Parathyroid adenoma (tissue), 2 donors: ENCODE results near the gene RAPGEF4.

ENCODE experiments used
- H2AFZ ChIP-seq: fragments of 300-600 bp; sonication (generic); one replicate; pipeline ENCODE4 v1.7.0; 2017; ENCODE audit warnings: antibody characterized with exemption, mild to moderate bottlenecking
- H3K27ac ChIP-seq: fragments of 300-600 bp; sonication (generic); one replicate; pipeline ENCODE4 v1.7.0; 2017
- H3K27me3 ChIP-seq: fragments of 300-600 bp; sonication (generic); one replicate; pipeline ENCODE4 v1.7.0; 2017; ENCODE audit warnings: low read length; ENCODE audit not compliant: control insufficient read depth, insufficient read depth
- H3K36me3 ChIP-seq: fragments of 300-600 bp; sonication (generic); one replicate; pipeline ENCODE4 v1.7.0; 2017; ENCODE audit warnings: low read length; ENCODE audit not compliant: control insufficient read depth, insufficient read depth
- H3K4me1 ChIP-seq: fragments of 300-600 bp; sonication (generic); one replicate; pipeline ENCODE4 v1.7.0; 2017; ENCODE audit warnings: control low read depth
- H3K4me2 ChIP-seq: fragments of 300-600 bp; sonication (generic); one replicate; pipeline ENCODE4 v1.7.0; 2017; ENCODE audit warnings: low read length
- H3K4me3 ChIP-seq: fragments of 300-600 bp; sonication (generic); one replicate; pipeline ENCODE4 v1.7.0; 2017; ENCODE audit warnings: low read depth, low read length
- H3K79me2 ChIP-seq: fragments of 300-600 bp; sonication (generic); one replicate; pipeline ENCODE4 v1.7.0; 2017; ENCODE audit warnings: control low read depth
- H3K9ac ChIP-seq: fragments of 300-600 bp; sonication (generic); one replicate; pipeline ENCODE4 v1.7.0; 2017; ENCODE audit warnings: mild to moderate bottlenecking
- H3K9me3 ChIP-seq: fragments of 300-600 bp; sonication (generic); one replicate; pipeline ENCODE4 v1.7.0; 2017; ENCODE audit warnings: low read length; ENCODE audit not compliant: control insufficient read depth
- CTCF ChIP-seq: fragments of 300-600 bp; sonication (generic); IDR thresholded peaks from one replicate; pipeline ENCODE4 v1.7.0; 2017; ENCODE audit warnings: antibody characterized with exemption, mild to moderate bottlenecking
- donor health status: primary hyperparathyroidism.

RAPGEF4 gene

GRCh38 chr2:173079973-173080860, 344.6 kb downstream of the RAPGEF4 start:
- no peaks in the 10 kb centered on the region for H3K36me3 ChIP-seq
- H3K4me1 ChIP-seq, result peaks cover 10% of the 10 kb centered on the region
- H3K4me2 ChIP-seq, result no peak overlapping the region
- H3K9me3 ChIP-seq, result no peaks in the 10 kb centered on the region
- no peak for TF ChIP-seq CTCF
- no peak overlapping the region for H2AFZ ChIP-seq
- no peak overlapping the region for H3K9ac ChIP-seq
- no peaks in the 10 kb centered on the region for H3K27me3 ChIP-seq
- H3K4me3 ChIP-seq, result no peak overlapping the region
- no peak overlapping the region for H3K27ac ChIP-seq
- H3K79me2 ChIP-seq, result peaks cover 43% of the 10 kb centered on the region

GRCh38 chr2:173086518-173087213, 351.0 kb downstream of the RAPGEF4 start:
- Histone ChIP-seq H3K4me2 (no peak overlapping the region), H3K36me3 (no peaks in the 10 kb centered on the region), H3K9ac (no peak overlapping the region), H2AFZ (peak overlapping the region; percentile 28), H3K27ac (peak overlapping the region; percentile 76), H3K27me3 (no peaks in the 10 kb centered on the region), H3K4me3 (no peak overlapping the region), H3K79me2 (peaks cover 10% of the 10 kb centered on the region), H3K4me1 (peaks cover 40% of the 10 kb centered on the region), H3K9me3 (no peaks in the 10 kb centered on the region)
- no peak for TF ChIP-seq CTCF

GRCh38 chr2:173087214-173087581, 351.6 kb downstream of the RAPGEF4 start:
- H3K4me2 ChIP-seq, result no peak overlapping the region
- peak overlapping the region; percentile 76 for H3K27ac ChIP-seq
- H2AFZ ChIP-seq, result peak overlapping the region; percentile 28
- H3K9me3 ChIP-seq, result no peaks in the 10 kb centered on the region
- no peak overlapping the region for H3K9ac ChIP-seq
- H3K4me1 ChIP-seq, result peaks cover 43% of the 10 kb centered on the region
- H3K27me3 ChIP-seq, result no peaks in the 10 kb centered on the region
- H3K36me3 ChIP-seq, result no peaks in the 10 kb centered on the region
- H3K79me2 ChIP-seq, result peaks cover 5% of the 10 kb centered on the region
- no peak overlapping the region for H3K4me3 ChIP-seq
- no peak for TF ChIP-seq CTCF

DNA sequence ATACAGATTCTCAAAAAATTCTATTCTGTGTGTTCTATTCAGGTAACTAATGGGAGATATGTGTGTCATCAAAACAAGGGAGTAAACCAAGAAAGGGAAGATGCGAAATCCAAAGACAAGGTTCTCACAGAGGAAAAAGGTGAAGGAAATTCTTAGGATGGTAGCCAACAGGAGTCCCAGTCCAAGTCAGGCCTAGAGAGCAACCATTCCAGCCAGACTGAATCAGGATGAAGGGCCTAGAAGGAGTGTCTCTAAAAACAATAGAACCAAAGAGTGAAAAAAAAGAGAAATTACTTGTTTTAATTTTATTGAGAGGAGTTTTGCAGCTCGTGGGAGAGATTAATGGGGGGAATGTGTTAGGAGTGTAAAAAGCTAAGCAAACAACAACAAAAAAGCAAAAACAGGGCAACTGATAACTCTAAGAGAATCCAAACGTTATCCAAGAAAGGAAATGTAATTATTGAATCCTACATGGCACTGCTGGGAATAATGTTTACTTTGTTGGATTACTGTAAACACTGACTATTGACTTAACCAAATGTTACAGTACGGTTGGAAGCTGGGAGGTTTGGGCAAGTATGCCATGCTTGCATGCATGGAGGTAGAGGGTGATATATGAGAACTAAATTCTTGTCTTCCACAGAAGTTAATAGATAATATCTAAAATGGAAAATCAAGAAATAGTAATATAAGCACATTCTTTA, 352.3 kb downstream of the RAPGEF4 start:
- Histone ChIP-seq H3K79me2 (peaks cover 3% of the 10 kb centered on the region), H3K9me3 (no peaks in the 10 kb centered on the region), H3K36me3 (no peaks in the 10 kb centered on the region), H3K27me3 (no peaks in the 10 kb centered on the region), H2AFZ (peak overlapping the region; percentile 19), H3K4me1 (peaks cover 46% of the 10 kb centered on the region), H3K4me3 (no peak overlapping the region), H3K27ac (peak overlapping the region; percentile 76), H3K9ac (no peak overlapping the region), H3K4me2 (no peak overlapping the region)
- TF ChIP-seq CTCF, result no peak
